ENCODE data around the gene TNFRSF1A.

- TF ChIP-seq CTCF (IDR thresholded peaks at IDR 0.05) (no peak), EP300 (IDR thresholded peaks at IDR 0.05) (no peak)
Observed at GRCh38 chr12:6315704-6316597, 25.9 kb downstream of the TNFRSF1A start.

Measured in upper lobe of left lung (tissue), 4 donors.